ENCODE data around the gene CYB5D1. TPM values are rescaled to one million over a fixed set of nuclear protein-coding genes. Genes with fewer than 3 reads are reported as not detected.
"Not testable (repeated sequence)": the region's sequence is repeated elsewhere in the genome, so short reads cannot be mapped to it uniquely, and the experiment has no call there.

CYB5D1 gene
- total RNA-seq, 1 experiment from 2014 or later = 7.5 TPM

DNA sequence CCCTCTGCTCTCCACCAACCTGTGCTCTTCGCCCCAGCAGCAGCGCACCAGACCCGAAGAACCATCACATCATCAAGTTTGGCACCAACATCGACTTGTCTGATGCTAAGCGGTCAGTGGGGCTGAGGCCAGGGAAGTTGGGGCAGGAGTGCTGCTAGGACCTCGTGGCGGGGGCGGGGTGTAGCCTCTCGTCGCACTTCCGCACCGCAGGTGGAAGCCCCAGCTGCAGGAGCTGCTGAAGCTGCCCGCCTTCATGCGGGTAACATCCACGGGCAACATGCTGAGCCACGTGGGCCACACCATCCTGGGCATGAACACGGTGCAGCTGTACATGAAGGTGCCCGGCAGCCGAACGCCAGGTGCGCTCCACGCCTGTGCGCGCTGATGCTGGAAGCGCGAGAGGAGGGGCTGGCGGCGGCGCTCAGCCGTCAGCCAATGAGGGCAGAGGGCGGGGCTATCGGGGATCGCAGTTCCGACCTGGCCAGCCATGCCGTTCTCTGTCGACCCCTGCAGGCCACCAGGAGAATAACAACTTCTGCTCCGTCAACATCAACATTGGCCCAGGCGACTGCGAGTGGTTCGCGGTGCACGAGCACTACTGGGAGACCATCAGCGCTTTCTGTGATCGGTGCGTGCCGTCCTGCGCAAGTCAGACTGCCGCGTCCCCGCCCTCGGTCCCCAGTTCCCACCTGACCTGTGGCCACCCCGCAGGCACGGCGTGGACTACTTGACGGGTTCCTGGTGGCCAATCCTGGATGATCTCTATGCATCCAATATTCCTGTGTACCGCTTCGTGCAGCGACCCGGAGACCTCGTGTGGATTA, 6.2 kb upstream of the CYB5D1 start:
- in situ Hi-C loops (cut with HindIII; ENCODE audit: low pct_unique_long_range_greater_than_20kb, low sequenced_read_pairs) = no loop called here
- peak; percentile 90 for DNase-seq (ENCODE audit: low read depth, low spot score)

GRCh38 chr17:7852262-7852670, 5.5 kb upstream of the CYB5D1 start:
- no peak for DNase-seq (ENCODE audit: low read depth, low spot score)
- in situ Hi-C loops (cut with HindIII; ENCODE audit: low pct_unique_long_range_greater_than_20kb, low sequenced_read_pairs) = no loop called here

DNA sequence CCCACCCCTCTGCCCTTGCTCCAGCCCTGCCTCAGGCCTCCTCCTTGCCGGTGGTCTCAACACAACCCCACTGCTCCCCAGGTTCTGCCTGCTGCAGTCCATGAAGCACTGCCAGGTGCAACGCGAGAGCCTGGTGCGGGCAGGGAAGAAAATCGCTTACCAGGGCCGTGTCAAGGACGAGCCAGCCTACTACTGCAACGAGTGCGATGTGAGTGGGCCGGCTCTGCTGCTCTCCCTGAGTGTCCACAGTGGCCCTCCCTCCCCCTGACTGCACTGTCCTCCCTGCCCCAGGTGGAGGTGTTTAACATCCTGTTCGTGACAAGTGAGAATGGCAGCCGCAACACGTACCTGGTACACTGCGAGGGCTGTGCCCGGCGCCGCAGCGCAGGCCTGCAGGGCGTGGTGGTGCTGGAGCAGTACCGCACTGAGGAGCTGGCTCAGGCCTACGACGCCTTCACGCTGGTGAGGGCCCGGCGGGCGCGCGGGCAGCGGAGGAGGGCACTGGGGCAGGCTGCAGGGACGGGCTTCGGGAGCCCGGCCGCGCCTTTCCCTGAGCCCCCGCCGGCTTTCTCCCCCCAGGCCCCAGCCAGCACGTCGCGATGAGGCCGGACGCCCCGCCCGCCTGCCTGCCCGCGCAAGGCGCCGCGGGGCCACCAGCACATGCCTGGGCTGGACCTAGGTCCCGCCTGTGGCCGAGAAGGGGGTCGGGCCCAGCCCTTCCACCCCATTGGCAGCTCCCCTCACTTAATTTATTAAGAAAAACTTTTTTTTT, 4.7 kb upstream of the CYB5D1 start:
- DNase-seq (ENCODE audit: low read depth, low spot score) = no peak
- in situ Hi-C loops (cut with HindIII; ENCODE audit: low pct_unique_long_range_greater_than_20kb, low sequenced_read_pairs) = no loop called here

DNA sequence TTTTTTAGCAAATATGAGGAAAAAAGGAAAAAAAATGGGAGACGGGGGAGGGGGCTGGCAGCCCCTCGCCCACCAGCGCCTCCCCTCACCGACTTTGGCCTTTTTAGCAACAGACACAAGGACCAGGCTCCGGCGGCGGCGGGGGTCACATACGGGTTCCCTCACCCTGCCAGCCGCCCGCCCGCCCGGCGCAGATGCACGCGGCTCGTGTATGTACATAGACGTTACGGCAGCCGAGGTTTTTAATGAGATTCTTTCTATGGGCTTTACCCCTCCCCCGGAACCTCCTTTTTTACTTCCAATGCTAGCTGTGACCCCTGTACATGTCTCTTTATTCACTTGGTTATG, 4.1 kb upstream of the CYB5D1 start:
- in situ Hi-C loops (cut with HindIII; ENCODE audit: low pct_unique_long_range_greater_than_20kb, low sequenced_read_pairs) = no loop called here
- DNase-seq (ENCODE audit: low read depth, low spot score) = no peak

- DNase-seq (ENCODE audit: low read depth, low spot score) = no peak
- in situ Hi-C loops (cut with HindIII; ENCODE audit: low pct_unique_long_range_greater_than_20kb, low sequenced_read_pairs) = no loop called here
These were observed 3.6 kb upstream of the CYB5D1 start for GRCh38 chr17:7854078-7854777.

DNA sequence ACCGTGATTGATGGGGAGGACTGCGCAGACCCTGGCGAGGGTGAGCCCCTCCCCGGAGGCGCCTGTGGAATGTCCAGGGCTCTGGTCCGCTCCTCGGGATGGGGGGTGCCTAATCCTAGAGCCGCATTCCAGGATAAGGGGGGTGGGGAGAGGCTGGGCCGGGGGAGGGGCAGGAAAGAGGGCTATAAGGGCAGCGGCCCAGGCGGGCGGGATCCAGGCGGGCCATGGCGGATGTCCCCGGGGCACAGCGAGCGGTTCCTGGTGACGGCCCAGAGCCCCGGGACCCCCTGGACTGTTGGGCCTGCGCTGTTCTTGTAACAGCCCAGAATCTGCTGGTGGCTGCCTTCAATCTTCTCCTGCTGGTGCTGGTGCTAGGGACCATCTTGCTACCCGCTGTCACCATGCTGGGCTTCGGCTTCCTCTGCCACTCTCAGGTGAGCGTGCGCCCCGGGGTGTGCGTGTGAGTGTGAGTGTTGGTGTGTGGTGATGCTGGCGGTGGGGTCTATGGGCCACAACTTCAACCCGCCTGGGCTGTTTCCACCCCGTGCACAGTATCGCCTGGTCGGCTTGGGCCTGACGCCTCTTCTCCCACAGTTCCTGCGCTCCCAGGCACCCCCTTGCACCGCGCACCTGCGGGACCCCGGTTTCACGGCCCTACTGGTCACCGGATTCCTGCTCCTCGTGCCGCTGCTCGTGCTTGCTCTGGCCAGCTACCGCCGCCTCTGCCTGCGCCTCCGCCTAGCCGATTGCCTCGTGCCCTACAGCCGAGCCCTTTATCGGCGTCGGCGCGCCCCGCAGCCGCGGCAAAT, 2.7 kb upstream of the CYB5D1 start, which contains the start of gene TMEM88:
Gene TMEM88 (plus strand): TSS at position 216 of the 809 bp plus-strand sequence. CDS start 9 bp downstream, at position 225.
- in situ Hi-C loops (cut with HindIII; ENCODE audit: low pct_unique_long_range_greater_than_20kb, low sequenced_read_pairs) = no loop called here
- DNase-seq (ENCODE audit: low read depth, low spot score) = no peak

GRCh38 chr17:7855660-7856010, 2.2 kb upstream of the CYB5D1 start:
- in situ Hi-C loops (cut with HindIII; ENCODE audit: low pct_unique_long_range_greater_than_20kb, low sequenced_read_pairs) = no loop called here
- DNase-seq (ENCODE audit: low read depth, low spot score) = no peak

- DNase-seq (ENCODE audit: low read depth, low spot score) = no peak
- in situ Hi-C loops (cut with HindIII; ENCODE audit: low pct_unique_long_range_greater_than_20kb, low sequenced_read_pairs) = no loop called here
These were observed 1.6 kb upstream of the CYB5D1 start for GRCh38 chr17:7856011-7856810.

DNA sequence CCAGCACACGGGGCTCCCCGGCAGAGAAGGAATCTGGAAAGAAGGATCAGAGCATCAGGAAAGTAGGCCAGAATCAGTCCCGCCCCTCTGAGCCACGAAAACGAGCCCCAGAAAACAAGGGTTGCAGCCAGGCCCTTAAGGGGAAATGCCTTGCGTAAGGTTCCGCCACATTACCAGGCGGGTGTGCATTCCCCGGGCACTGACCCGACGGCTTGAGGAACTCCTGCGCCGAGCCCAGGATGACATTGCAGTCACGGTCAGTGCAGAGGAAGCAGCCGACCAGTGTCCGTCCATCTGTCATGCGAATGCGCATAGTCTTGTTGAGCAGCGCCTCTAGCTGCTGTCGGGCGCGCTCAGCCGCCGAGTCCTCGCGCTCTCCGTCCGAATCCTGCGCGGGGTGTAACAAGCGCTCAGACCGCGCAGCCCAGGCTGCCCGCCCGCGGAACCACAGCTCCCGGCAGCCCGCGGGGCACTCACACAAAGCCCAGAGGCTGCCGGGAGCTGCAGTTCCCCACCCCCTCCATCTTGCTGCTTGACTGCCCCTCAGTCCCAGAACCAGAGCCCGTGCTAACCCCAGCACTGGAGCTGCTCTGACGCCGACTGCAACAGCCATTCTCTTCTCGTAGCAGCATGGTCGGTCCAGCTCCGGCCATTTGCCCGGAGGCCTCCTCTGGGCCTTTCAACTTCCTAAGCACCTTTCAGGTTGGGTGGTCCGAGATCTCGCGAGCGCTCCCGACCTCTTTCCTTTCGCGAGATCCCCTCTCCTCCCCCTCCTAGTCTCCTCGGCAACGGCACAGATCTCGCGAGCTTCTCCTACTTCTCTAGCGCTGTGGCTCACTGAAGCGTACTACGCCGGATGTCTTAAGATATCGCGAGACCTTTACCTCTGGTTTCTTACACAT, 741 bp upstream of the CYB5D1 start, which contains the start of gene NAA38:
Gene NAA38 (minus strand): TSS at position 749 of the 902 bp plus-strand sequence. CDS start 96 bp downstream, at position 653.
- in situ Hi-C loops (cut with HindIII; ENCODE audit: low pct_unique_long_range_greater_than_20kb, low sequenced_read_pairs) = no loop called here
- DNase-seq (ENCODE audit: low read depth, low spot score) = peak; percentile 100

GRCh38 chr17:7858522-7858810, 663 bp downstream of the CYB5D1 start:
- in situ Hi-C loops (cut with HindIII; ENCODE audit: low pct_unique_long_range_greater_than_20kb, low sequenced_read_pairs) = no loop called here

GRCh38 chr17:7859028-7859427, 1.2 kb downstream of the CYB5D1 start:
- in situ Hi-C loops (cut with HindIII; ENCODE audit: low pct_unique_long_range_greater_than_20kb, low sequenced_read_pairs) = no loop called here
- DNase-seq (ENCODE audit: low read depth, low spot score) = no peak

More at GRCh38 chr17:7858522-7858810, 663 bp downstream of the CYB5D1 start:
- DNase-seq (ENCODE audit: low read depth, low spot score) = peak; percentile 51

GRCh38 chr17:7862692-7863437, 5.1 kb downstream of the CYB5D1 start:
- in situ Hi-C loops (cut with HindIII; ENCODE audit: low pct_unique_long_range_greater_than_20kb, low sequenced_read_pairs) = no loop called here
- DNase-seq (ENCODE audit: low read depth, low spot score) = peak; percentile 80

- DNase-seq (ENCODE audit: low read depth, low spot score); in situ Hi-C loops (cut with HindIII; ENCODE audit: low pct_unique_long_range_greater_than_20kb, low sequenced_read_pairs): not testable (repeated sequence)
These were observed 6.6 kb downstream of the CYB5D1 start for GRCh38 chr17:7864384-7864783.

DNA sequence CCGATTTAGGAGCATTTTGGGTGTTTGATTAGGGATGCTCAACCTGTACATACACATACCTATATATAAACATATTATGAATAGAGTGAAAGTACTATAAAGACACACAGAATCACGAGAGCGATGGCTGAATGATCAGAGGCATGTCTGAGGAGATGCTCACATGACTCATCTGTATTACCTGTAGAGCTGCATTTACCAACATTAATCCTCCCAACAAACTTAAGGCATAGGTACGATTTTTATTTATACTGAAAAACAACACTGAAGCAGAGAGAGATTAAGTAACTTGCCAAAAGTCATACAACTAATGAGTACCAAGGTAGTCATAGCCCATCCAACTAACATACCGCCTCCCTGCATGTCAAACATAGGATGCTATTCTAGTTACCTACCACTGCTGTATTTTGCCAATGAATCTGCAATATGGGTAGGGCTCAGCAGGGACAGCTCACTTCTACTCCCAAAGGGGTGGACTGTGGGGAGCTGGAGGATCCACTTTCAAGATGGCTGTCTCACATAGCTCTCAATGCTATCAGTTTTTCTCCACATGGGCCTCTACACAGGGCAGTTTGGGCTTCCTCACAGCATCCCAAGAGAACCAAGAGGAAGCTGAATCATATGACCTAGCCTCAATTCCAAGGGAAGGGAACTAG, 7.3 kb downstream of the CYB5D1 start:
- no peak for DNase-seq (ENCODE audit: low read depth, low spot score)
- in situ Hi-C loops (cut with HindIII; ENCODE audit: low pct_unique_long_range_greater_than_20kb, low sequenced_read_pairs) = no loop called here

- no peak for DNase-seq (ENCODE audit: low read depth, low spot score)
- in situ Hi-C loops (cut with HindIII; ENCODE audit: low pct_unique_long_range_greater_than_20kb, low sequenced_read_pairs) = no loop called here
These were observed 10.1 kb downstream of the CYB5D1 start for GRCh38 chr17:7867881-7868329.
